Nucleus accumbens (tissue), 56 donors: ENCODE data around the gene C16orf87.
A peak's percentile ranks its signal among the peaks of the same experiment; 100 is the strongest.
"Not testable (repeated sequence)": the region's sequence is repeated elsewhere in the genome, so short reads cannot be mapped to it uniquely, and the experiment has no call there.

Experiments used
- DNase-seq, 56 donors: peaks; one replicate each; lab custom pipeline; 2025; lab: John Stamatoyannopoulos, UW

The C16orf87 gene

DNA sequence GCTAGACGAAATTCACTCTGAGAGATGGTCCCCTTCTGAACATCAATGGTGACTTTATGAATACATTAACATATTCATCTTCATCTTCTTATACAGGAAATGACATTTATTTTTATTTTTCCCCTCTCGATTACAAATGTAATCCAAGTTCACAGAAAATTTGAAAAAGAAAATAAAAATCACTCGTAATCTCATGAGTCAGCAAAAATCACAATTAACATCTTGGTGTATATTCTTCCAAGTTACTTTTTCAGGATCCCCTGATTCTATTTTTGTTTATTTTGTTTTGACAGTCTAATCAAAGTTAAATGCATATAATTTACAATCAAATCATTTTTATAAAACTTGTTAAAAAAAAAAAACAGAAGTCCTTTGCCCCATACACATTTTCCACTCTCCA is 27.6 kb downstream of the C16orf87 start:
- DNase-seq, result no peak

DNA sequence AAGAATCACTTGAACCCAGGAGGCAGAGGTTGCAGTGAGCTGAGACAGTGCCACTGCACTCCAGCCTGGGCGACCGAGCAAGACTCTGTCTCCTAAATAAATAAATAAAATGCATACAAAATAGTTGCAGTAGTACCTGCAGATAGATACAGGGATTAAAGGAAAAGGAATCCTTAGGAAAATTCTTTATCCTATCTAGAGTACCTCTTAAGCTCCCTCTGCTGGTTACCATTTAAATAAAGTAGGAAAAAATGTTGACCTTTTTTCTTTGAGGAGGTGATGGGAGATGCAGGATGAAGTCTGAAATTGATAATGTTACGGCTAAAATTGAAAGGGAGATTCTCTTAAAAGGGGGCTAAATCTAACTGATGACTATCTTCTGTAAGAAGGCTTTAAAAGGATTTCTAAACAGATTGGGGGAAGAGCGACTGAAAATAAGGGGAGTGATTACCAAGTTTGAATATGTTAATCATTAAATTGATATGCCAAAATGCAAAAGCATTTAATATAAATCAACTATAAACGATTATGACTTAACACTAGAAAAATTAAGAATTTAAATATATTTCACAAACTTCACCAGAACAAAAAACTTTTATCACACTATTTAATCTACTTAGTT is 29.4 kb downstream of the C16orf87 start:
- DNase-seq, result no peak

DNA sequence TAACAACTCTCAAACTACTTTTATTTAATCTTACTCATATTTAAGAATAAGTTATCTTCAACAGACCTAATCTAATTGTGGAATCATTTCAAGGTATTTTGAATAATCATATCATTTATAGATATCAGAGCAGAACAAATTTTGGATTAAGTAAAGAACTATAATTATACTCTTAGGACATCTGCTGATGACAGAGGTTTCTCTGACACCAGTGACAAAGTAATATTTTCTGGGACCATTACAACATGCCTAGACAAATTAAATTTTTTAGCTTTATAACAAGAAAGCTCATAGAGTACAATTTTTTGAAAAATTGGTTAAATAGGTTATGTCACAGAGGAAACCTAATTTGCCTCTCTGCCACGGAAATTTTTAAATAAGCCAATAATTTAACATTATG is 30.5 kb downstream of the C16orf87 start:
- DNase-seq, result no peak

DNA sequence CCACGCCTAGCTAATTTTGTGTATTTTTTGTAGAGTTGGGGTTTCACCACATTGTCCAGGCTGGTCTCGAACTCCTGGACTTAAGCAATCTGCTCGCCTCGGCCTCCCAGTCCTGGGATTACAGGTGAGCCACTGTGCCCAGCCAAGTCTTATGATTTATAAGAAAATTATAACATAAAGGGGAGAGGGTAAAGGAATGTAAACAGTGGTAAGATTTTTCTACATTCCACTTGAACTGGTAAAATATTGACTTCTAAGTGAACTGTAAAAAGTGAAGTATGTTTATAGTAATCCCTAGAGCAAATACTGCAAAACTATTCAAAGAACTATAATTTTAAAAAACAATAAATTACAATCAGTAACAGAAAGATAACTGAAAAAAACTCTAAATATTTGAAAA is 33.5 kb downstream of the C16orf87 start:
- no peak for DNase-seq

DNA sequence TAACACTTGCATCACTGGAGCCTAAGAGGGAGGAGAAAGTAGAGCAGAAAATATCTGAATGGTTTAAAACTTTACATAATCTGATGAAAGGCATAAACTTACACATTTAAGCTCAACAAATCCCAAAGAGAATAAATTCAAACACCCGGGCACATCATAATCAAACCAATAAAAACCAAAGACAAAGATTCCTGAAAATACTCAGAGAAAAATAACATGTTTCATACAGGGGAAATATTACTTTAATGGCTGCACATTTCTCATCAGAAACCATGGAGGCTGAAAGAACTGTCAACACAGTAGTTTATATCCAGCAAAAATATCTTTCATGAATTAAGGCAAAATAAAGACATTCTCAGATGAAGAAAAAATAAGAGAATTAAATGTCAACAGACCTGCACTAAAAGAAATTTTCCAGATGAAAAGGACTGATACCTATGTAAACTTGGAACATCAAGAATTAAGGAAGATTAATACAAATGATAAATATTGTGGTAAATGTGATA is 34.2 kb downstream of the C16orf87 start:
- DNase-seq, result no peak

DNA sequence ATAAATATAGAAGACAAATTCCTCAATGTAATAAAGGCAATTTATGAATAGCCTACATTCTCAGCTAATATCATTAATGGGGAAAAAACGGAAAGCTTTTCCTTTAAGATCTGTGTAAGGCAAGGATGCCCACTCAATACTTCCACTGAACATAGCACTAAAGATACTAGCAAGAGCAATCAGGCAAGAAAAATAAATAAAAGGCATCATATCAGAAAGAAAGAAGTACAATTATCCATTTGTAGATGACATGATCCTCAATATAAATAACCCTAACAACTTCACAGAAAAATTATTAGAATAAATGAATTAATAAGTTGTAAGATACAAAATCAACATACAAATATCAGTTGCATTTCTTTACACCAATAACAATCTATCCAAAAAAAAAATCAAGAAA is 37.1 kb downstream of the C16orf87 start:
- no peak for DNase-seq

DNA sequence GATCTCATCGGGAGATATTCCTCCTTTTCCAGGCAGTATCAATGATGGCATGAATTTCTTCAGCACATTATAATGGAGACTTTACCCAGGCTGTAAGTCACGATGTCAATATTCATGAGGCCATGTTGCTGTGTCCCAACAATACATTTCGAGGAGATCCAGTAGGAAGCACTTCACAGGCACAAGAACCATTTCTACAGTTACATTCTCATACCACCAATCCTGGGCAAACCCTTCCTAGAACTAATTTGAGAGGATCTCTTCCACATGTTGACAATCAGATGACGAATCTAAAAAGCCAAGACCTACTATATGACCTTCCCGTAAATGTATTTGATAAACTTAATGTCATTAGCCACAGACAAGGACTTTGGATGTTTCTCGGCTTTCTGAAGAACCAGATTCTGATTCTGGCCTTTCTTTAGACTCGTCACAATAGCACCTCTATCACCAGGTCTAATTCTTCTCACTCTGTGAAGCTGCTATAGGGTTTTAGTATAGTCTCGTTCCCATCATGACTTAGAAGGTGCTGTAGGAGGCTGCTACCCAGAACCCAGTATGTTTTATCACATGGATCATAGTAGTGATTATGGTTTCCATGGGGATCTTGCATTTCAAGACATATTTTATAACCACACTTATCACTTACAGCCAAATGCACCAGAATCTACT is 40.2 kb downstream of the C16orf87 start:
- DNase-seq, result no peak

DNA sequence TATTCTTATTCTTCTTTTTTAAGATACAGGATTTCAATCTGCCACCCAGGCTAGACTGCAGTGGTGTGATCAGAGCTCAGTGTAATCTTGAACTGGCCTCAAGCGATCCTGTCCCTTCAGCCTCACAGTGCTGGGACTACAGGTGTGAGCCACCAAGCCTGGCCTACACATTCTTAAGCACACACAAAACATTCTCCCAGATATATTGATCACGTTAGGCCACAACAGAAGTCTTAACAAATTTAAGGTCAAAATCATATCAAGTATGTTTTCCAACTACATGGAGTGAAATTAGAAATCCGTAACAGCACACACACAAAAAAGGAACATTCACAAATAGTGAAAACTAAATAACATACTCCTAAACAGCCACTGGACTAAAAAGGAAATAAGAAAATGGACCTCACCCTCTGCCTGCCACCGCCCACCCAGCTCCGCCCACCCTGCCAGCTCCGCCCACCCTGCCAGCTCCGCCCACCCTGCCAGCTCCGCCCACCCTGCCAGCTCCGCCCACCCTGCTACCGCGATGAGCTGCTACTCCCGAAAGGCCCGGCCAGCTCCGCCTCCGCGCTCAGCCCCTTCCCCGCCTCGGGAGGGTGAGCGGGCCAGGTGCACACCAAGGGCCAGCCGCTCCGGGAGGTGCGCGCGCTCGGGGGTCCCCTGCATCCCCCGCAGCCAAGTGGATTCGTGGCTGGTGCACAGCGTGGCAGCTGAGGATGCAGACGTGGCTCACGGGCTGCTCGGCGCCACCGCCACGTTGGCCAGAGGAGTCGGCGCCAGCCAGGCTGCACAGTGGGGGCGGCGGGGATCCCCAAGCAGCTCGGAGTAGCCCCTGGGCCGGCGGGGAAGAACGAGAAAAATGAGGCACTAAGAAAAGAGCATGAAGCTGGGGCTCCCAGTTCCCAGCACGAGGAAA is 41.2 kb downstream of the C16orf87 start:
- DNase-seq, result peak in 51 of 56 donors; percentile 4 to 77 (median 40)

DNA sequence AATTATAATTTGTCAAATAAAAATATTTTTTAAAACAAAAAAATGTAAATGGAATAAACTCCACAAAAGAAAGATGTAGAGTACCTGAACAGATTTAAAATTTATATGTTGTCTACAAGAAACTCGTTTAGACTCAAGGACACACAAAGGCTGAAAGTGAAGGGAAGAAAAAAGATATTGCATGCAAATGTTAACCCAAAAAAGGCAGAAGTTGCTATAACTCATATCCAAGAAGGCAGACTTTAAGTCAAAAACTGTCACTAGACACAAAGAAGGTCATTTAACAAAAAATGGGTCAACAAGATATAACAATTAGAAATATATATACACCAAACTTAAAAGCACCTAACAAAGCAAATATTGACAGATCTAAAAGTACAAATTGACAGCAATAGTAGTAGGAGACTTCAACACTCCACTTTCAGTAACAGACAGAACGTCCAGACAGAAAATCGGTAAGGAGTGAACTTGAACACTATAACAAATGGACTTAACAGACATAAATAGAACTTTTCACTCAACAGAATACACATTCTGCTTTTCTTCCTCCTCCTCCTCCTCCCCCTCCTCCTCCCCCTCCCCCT is 42.0 kb downstream of the C16orf87 start:
- DNase-seq, result no peak

DNA sequence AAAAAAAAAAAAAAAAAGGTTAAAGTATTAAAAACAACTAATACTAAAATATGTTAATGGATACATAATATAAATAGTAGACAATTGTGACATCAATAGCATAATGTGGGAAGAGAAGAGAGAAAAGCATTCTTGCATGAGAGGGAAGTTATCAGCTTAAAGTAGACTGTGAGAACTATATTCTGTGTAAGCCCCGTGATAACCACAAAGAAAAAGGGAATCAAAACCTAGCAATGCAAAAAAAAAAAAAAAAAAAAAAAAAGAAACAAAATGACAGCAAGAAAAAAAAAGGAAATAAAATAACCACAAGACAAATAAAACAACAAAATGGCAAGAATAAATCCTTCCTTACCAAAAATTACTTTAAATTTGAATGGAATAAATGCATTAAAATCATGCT is 43.1 kb downstream of the C16orf87 start:
- DNase-seq, result no peak

DNA sequence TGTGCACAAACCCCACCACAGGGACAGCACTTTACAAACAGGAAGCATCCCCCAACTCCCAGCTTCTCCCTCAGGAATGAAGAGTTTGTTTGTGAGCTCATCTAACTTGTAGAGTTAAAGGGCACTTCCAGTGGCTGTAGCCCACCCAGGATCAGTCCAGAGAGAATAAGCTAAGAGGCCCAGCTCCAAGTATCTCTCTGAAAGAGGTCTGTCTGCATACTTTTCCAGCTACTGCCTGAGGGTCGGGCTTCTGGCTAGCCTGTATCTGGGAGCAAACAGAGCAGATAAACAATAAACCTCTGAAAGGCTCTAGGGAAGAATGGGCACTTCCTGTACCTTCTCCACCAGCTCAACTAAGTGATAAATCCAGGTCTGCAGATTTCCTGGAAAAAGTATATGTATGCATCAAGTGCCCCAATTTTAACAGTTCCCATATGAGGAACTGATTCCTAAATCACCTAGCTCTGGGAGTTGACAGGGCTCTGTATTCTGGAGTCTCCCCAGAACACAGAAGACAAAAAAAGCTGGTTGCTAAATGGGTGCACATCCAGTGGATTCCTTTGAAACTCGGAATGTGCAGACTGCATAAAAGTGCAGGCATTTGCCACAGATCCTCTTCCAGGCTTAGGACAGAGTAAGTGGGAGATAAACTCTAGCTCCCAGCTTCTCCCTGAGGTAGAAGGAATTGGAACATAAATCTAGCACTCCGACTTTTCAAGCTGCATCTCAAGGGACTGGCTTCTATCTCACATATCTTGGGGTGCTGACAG is 45.7 kb downstream of the C16orf87 start:
- DNase-seq, result no peak

DNA sequence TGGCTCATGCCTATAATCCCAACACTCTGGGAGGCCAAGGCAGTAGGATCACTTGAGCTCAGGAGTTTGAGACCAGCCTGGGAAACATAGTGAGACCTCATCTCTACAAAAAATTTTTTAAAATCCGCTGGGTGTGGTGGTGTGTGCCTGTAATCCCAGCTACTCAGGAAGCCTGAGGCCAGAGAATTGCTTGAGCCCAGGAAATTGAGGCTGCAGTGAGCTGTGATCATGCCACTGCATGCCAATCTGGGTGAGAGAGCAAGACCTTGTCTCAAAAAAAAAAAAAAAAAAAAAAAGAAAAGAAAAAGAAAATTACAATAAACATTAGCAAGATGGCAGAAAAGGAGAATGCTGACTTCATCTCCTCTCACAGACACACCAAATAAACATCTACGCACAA is 46.4 kb downstream of the C16orf87 start:
- not testable (repeated sequence) for DNase-seq

DNA sequence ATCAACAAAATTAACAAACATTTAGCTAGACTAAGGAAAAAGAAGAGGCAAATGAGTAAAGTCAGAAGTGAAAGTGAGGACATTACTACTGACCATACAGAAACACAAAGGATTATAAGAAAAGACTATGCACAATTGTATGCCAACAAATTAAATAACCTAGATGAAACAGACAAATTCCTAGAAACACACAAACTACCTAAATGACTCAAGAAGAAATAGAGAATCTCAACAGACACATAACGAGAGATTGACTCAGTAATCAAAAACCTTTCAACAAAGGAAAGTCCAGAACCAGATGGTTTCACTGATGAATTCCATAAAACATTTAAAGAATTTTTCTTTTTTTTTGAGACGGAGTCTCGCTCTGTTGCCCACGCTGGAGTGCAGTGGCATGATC is 47.2 kb downstream of the C16orf87 start:
- DNase-seq, result no peak

DNA sequence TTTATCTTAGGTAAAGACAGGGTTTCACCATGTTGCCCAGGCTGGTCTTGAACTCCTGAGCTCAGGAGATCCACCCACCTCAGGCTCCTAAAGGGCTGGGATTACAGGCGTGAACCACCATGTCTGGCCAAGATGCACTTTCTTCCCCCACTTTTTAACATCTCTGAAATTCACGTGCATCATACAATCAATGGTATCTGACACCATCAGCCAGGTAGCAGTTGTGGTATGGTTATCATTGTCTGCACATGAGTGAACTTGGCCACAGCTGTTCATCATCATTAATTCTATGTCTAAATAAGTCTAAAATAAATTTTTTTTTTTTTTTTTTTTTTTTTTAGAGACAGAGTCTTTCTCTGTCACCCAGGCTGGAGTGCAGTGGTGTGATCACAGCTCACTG is 48.7 kb downstream of the C16orf87 start:
- DNase-seq, result no peak

DNA sequence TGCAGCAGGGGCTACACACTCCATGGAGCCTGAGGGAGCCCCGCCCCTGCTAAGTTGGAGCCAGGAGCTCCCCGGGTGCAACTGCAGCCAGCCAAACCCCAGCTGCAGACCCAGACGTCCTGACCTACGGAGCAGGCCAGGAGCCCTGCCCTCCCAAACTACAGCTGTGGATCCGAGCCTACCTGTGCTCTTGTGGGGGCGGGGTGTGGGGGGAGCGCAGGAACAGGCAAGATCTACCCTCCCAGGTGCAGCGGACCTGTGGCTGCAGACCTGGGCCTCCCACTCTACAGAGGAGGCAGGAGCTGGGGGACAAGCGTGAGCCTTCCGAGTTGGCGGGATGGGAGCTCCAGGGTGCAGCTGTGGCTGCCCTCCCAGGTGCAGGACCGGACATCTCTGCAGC is 53.2 kb downstream of the C16orf87 start:
- no peak for DNase-seq

DNA sequence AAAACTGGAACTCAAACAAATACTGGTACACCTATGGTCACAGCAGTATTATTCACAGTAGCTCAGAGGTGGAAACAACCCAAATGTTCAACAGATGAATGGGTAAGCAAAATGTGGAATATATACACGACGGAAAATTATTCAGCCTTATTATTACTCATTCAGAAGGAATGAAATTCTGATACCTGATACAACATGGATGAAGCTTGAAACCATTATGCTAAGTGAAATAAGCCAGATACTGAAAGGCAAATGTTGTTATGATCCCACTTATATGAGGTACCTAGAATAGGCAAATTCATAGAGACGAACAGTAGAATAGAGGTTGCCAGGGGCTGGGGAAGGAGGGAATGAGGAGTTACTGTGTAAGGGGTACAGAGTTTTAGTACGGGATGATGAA is 55.8 kb downstream of the C16orf87 start:
- no peak for DNase-seq

DNA sequence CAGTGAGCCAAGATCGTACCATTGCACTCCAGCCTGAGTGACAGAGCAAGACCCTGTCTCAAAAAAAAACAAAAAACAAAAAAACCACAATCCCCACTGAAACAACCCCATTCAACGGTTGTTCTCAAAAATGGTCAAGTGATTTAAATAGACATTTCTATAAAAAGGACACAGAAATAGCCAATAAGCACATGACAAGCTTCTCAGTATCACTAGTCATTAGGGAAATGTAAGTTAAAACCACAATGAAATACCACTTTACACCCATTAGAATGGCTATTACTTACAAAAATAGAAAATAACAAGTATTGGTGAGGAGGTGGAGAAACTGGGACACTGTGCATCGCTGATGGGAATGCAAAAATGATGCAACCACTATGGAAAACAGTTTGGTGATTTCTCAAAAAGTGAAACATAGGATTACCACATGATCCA is 56.2 kb downstream of the C16orf87 start:
- DNase-seq, result no peak

DNA sequence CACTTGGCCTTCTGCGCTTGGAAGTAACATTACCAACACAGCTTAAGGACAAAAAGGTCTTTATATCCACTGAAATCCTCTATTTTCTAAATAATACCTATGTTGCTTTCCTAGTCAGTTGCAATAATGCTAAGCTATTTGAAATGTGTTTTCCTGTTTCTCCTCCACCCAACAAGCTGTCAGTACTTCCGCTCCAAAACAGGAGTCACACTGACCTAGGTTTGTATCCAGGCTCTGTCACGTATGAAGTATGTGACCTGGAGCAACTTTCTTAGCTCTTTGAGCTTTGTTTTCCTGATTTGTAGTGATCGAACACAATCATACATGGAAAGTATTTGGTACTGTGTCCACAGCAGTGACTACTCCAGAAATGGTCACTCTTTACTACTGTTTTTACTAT is 58.5 kb downstream of the C16orf87 start:
- DNase-seq, result no peak

DNA sequence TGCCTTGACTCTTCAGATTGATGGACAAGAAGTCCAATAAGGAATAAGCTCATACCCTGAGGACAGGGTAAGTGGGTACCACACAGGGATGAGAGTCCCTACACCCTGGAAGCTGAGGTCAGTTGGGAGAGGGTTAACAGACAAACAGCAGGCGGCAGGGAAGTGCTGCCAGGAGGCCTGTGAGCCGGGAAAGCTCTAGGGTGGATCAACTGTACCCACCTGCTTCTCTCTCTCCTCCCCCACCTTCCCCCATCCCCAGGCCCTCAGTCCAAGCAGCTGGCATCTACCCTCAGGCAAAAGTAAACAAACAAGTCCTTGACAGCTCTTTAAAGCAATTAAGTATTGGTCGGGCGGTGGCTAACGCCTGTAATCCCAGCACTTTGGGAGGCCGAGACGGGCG is 62.2 kb downstream of the C16orf87 start:
- no peak for DNase-seq

DNA sequence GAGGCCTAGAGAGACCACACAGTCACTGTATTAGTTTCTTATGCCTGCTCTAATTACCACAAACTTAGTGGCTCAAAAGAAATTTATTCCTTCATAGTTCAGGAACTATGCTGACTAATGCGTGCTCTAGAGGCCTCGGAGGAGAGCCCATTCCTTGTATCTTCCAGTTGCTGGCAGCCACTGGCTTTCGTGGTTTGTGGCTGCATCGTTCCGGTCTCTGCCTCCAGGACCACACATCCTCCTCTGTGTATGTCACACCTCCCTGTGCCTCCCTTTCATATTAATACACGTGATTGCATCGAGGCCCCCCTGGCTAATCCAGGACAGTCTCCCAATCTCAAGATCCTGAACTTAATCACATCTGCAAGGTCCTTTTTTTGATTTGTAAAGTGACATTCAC is 65.9 kb downstream of the C16orf87 start:
- DNase-seq, result no peak
